Mesothelial cell of epicardium (in vitro differentiated cells): Measurements from ENCODE around the gene TNNT2. TPM values are rescaled to one million over a fixed set of nuclear protein-coding genes. Genes with fewer than 3 reads are reported as not detected.

Experiments used
- DNase-seq, 2 experiments: peaks; one replicate each; pipeline ENCODE4 v3.0.0; 2021; ENCODE audit warnings: low spot score in 2 of 2; ENCODE audit not compliant: unreplicated experiment in 2 of 2
- H3K27ac Mint-ChIP-seq: 2 replicates; pipeline ENCODE4 v1.8.0; 2021; ENCODE audit warnings: mixed read lengths
- H3K27me3 Mint-ChIP-seq: 2 replicates; pipeline ENCODE4 v1.8.0; 2021; ENCODE audit warnings: low read depth, mixed read lengths
- H3K36me3 Mint-ChIP-seq: 2 replicates; pipeline ENCODE4 v1.8.0; 2021; ENCODE audit warnings: mixed read lengths
- H3K4me1 Mint-ChIP-seq: 2 replicates; pipeline ENCODE4 v1.8.0; 2021; ENCODE audit warnings: mixed read lengths
- H3K4me3 Mint-ChIP-seq: 2 replicates; pipeline ENCODE4 v1.8.0; 2021; ENCODE audit warnings: mild to moderate bottlenecking, moderate library complexity, mixed read lengths
- H3K9me3 Mint-ChIP-seq: 2 replicates; pipeline ENCODE4 v1.8.0; 2021; ENCODE audit warnings: mixed read lengths
- total RNA-seq: library from RNA; stranded (reverse); gene quantifications from 3 replicates; pipeline ENCODE4 v1.2.1, GENCODE V29; 2021
- TF ChIP-seq, protein P1 (sequence below): fragments of 200-600 bp; sonication (generic); IDR thresholded peaks from one replicate; pipeline ENCODE4 v1.5.0; 2021; ENCODE audit warnings: antibody characterized with exemption; ENCODE audit not compliant: unreplicated experiment

Gene TNNT2
- total RNA-seq, 1 donor from 2014 or later: 37.1 TPM

DNA sequence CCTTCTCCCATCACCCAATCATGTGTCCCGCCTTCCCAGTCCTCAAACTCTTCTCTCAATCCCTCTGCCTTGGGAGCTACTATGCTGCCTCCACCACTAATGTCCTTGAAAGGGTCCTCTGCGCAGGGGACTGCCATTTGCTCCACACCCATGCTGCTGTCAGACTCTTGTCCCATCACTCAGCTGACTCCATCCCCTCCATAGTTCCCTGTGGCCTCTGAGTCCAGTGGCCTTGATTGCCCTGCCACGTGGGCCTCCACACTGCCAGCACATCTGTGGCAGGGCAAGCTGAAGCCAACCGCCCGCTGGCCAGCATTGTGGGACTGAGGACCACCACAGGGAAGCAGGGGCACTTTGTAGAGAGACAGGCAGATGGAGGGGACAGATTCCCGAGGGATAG lies 1.3 kb upstream of the TNNT2 start:
- TF ChIP-seq, protein P1, sequence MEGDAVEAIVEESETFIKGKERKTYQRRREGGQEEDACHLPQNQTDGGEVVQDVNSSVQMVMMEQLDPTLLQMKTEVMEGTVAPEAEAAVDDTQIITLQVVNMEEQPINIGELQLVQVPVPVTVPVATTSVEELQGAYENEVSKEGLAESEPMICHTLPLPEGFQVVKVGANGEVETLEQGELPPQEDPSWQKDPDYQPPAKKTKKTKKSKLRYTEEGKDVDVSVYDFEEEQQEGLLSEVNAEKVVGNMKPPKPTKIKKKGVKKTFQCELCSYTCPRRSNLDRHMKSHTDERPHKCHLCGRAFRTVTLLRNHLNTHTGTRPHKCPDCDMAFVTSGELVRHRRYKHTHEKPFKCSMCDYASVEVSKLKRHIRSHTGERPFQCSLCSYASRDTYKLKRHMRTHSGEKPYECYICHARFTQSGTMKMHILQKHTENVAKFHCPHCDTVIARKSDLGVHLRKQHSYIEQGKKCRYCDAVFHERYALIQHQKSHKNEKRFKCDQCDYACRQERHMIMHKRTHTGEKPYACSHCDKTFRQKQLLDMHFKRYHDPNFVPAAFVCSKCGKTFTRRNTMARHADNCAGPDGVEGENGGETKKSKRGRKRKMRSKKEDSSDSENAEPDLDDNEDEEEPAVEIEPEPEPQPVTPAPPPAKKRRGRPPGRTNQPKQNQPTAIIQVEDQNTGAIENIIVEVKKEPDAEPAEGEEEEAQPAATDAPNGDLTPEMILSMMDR: no peak
- Mint-ChIP-seq H3K4me1 (peaks cover 64% of the 10 kb centered on the region), H3K27me3 (no peaks in the 10 kb centered on the region), H3K27ac (peak overlapping the region; percentile 9), H3K4me3 (no peak overlapping the region), H3K36me3 (no peaks in the 10 kb centered on the region), H3K9me3 (no peaks in the 10 kb centered on the region)
- no peak for DNase-seq

DNA sequence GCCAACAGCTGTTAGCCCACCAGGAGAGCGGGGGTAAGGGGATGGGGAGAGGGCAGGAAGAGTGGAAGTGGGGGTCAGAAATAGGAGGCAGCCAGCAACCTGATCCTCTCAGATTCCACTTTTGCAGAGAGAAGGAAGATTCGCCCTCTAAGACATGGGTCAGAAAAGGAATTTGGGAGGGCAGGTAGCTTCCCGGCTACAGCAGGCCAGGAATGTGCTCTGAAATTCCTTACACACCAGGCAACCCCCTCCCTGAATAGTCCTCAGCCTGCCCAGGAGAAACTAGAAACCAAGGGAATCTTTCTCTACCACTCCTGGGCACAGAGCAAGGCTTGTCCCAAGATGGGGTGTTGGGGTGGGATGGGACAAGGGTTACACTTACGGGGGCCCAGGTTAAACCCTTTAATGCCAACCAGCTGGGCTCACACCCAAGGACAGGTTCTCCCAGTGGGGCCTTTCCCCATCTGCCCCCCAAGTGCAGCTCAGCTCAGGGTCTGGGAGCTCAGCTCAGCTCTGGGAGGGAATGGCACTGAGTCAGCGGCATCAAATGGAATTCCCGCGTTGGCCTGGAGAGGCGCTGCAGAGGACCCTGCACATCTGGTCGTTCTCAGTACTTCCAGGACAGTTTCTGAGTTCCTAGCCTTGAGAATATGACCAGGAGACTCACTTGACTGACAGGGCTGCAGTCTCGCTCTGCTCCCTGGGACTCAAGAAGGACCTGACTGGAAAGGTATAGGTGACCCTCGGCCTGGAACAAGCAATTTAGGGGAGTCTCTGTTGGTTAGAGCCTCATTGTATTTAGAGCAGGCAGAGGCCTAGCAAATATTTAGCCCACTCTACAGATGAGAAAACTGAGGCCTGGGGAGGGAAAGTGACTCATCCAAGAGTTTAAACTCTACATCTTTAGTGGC lies 761 bp downstream of the TNNT2 start:
- H3K4me1 Mint-ChIP-seq: peaks cover 60% of the 10 kb centered on the region
- H3K36me3 Mint-ChIP-seq: no peaks in the 10 kb centered on the region
- DNase-seq: peak in 1 of 2 experiments; percentile 72
- peak overlapping the region; percentile 97 for H3K27ac Mint-ChIP-seq
- no peaks in the 10 kb centered on the region for H3K27me3 Mint-ChIP-seq
- TF ChIP-seq, protein P1: peak; percentile 64
- H3K9me3 Mint-ChIP-seq: no peaks in the 10 kb centered on the region
- peak overlapping the region; percentile 38 for H3K4me3 Mint-ChIP-seq

DNA sequence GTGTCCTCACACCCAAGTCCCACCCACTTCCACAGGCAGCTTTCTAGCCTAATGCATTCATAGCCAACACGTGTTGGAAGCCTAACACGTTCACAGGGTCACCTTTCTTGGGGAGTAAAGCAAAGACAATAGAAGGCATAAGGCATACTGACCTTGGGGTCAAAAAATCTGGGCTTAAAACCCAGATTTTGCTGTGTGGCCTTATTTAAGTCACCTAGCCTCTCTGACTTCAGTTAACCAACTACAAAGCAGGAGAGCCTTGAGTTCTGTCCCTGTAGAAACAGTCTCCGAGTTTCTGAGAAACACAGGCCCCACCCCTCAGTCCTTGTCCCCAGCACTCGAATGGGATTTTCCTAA lies 1.4 kb downstream of the TNNT2 start:
- no peaks in the 10 kb centered on the region for H3K36me3 Mint-ChIP-seq
- H3K4me1 Mint-ChIP-seq: peaks cover 60% of the 10 kb centered on the region
- H3K9me3 Mint-ChIP-seq: no peaks in the 10 kb centered on the region

DNA sequence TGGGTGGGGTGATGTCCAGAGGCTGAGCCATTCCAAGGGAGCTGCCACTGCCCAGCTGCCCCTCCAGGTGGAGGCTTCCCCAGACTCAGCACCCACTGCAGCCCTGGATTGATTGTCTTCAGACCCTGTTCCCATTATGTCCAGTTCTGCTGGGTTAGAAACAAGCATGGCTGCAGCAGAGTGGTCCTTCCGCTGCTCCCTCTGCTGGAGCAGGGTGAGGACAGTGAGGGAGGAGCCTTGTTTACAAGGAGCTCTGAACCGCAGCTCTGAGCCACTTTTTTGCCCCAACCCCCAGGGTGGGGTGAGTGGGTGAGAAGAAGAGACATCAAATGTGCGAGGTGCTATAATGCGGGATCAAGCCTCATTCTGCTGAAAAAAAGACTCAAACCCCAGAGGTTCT lies 2.3 kb downstream of the TNNT2 start:
- no peak for DNase-seq
- Mint-ChIP-seq H3K27ac (peak overlapping the region; percentile 27), H3K4me3 (no peak overlapping the region), H3K4me1 (peaks cover 58% of the 10 kb centered on the region), H3K9me3 (no peaks in the 10 kb centered on the region), H3K36me3 (no peaks in the 10 kb centered on the region), H3K27me3 (no peaks in the 10 kb centered on the region)
- TF ChIP-seq, protein P1: no peak

More for the DNA sequence above, 1.4 kb downstream of the TNNT2 start:
- Mint-ChIP-seq H3K27ac (peak overlapping the region; percentile 97), H3K27me3 (no peaks in the 10 kb centered on the region), H3K4me3 (peak overlapping the region; percentile 10)
- DNase-seq: no peak
- TF ChIP-seq, protein P1: no peak

DNA sequence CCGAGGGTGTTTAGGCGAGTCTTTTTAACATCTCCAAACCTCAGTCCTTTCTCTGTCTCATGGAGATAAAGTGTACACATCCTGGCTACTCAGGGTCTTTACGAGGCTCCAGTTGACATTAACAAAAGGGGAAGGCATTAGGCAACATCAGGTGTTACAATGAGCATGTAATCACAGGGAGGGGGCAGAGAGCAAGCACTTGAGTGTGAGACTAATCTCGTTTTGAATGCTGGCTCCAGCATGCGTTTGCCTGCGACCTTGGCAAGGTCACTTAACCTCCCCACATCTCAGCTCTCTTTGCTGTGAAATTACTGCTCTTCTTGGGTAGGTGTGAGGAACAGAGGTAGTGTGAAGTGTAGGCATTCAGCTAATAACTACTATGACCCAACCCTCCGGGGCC lies 3.1 kb downstream of the TNNT2 start:
- no peaks in the 10 kb centered on the region for H3K9me3 Mint-ChIP-seq
- DNase-seq: no peak
- no peak overlapping the region for H3K4me3 Mint-ChIP-seq
- no peaks in the 10 kb centered on the region for H3K27me3 Mint-ChIP-seq
- H3K27ac Mint-ChIP-seq: no peak overlapping the region
- TF ChIP-seq, protein P1: no peak
- peaks cover 60% of the 10 kb centered on the region for H3K4me1 Mint-ChIP-seq
- no peaks in the 10 kb centered on the region for H3K36me3 Mint-ChIP-seq
